AG04450 (cell line): ENCODE measurements around the gene PTCD3. TPM values are rescaled to one million over a fixed set of nuclear protein-coding genes. Genes with fewer than 3 reads are reported as not detected.

ENCODE experiments used
- CTCF ChIA-PET: fragments of 300-600, 350-600 bp; formaldehyde crosslinking; extraction: SDS; loops from one replicate; lab custom pipeline; 2022; ENCODE audit warnings: antibody characterized with exemption, inconsistent platforms; lab: Charles Lee
- POLR2A ChIA-PET: fragments of 350-600 bp; formaldehyde crosslinking; extraction: SDS; loops from one replicate; lab custom pipeline; 2021; ENCODE audit warnings: antibody characterized with exemption, inconsistent platforms; lab: Yijun Ruan, JAX
- DNase-seq: peaks from one replicate; pipeline ENCODE4 v3.0.0-alpha.2; 2011; ENCODE audit warnings: low read depth, low spot score
- H3K27ac ChIP-seq: one replicate; pipeline ENCODE4 v1.5.1; 2012; ENCODE audit warnings: low read depth, low read length, control low read depth
- H3K27me3 ChIP-seq: one replicate; pipeline ENCODE4 v1.6.0; 2012; ENCODE audit warnings: low read length; ENCODE audit not compliant: control insufficient read depth, insufficient read depth
- H3K4me3 ChIP-seq: 2 replicates; pipeline ENCODE4 v1.5.1; 2011; ENCODE audit warnings: mild to moderate bottlenecking, low read depth, low read length, control low read depth
- H3K9me3 ChIP-seq: 2 replicates; pipeline ENCODE4 v1.5.1; 2012; ENCODE audit warnings: low read length; ENCODE audit not compliant: control insufficient read depth, insufficient read depth
- CTCF ChIP-seq: IDR thresholded peaks from 2 replicates; pipeline ENCODE4 v1.5.1; 2011; ENCODE audit warnings: low read depth, low read length, control low read depth, inconsistent platforms
- polyA plus RNA-seq: library from polyadenylated mRNA; depleted of rRNA; stranded (reverse); fragments of >200 nt; gene quantifications from 2 replicates; pipeline ENCODE4 v1.2.3, GENCODE V29; 2011

PTCD3 gene
- polyA plus RNA-seq, 1 experiment = 90.2 TPM

- H3K4me3 ChIP-seq = no peak overlapping the region
- POLR2A ChIA-PET = interaction anchor here (0.6 kb wide), 1 partner anchor 9 kb away, joined by 4 read pairs; no protein-coding TSS in a partner anchor
- CTCF ChIA-PET = interaction anchor here (1.0 to 4.4 kb wide), 2 partner anchors 14 to 196 kb away, joined by 7 to 19 read pairs; no protein-coding TSS in a partner anchor
These were observed 40.5 kb upstream of the PTCD3 start for GRCh38 chr2:86065512-86065911.

GRCh38 chr2:86066007-86066578 is 39.9 kb upstream of the PTCD3 start:
- Histone ChIP-seq H3K4me3 (no peak overlapping the region), H3K27me3 (no peaks in the 10 kb centered on the region), H3K27ac (no peak overlapping the region), H3K9me3 (no peaks in the 10 kb centered on the region)
- DNase-seq = no peak
- TF ChIP-seq CTCF = no peak
- POLR2A ChIA-PET = no interaction called here
- CTCF ChIA-PET = interaction anchor here (1.0 to 4.4 kb wide), 3 partner anchors 13 to 239 kb away, joined by 7 to 19 read pairs (median 15); no protein-coding TSS in a partner anchor

More at GRCh38 chr2:86065512-86065911, 40.5 kb upstream of the PTCD3 start:
- H3K27ac ChIP-seq = no peak overlapping the region
- no peak for DNase-seq
- no peaks in the 10 kb centered on the region for H3K27me3 ChIP-seq
- no peak for TF ChIP-seq CTCF
- H3K9me3 ChIP-seq = no peaks in the 10 kb centered on the region

GRCh38 chr2:86066915-86067314 is 39.1 kb upstream of the PTCD3 start:
- ChIA-PET POLR2A (no interaction called here), CTCF (interaction anchor here (1.1 to 4.4 kb wide), 3 partner anchors 12 to 251 kb away, joined by 8 to 19 read pairs (median 15); no protein-coding TSS in a partner anchor)
- no peak for TF ChIP-seq CTCF
- no peaks in the 10 kb centered on the region for H3K9me3 ChIP-seq
- no peak overlapping the region for H3K27ac ChIP-seq
- no peak overlapping the region for H3K4me3 ChIP-seq
- no peaks in the 10 kb centered on the region for H3K27me3 ChIP-seq
- no peak for DNase-seq

- no peak for DNase-seq
- Histone ChIP-seq H3K9me3 (no peaks in the 10 kb centered on the region), H3K4me3 (no peak overlapping the region), H3K27me3 (no peaks in the 10 kb centered on the region), H3K27ac (no peak overlapping the region)
- ChIA-PET CTCF (interaction anchor here (1.0 to 4.4 kb wide), 4 partner anchors 11 to 431 kb away, joined by 3 to 19 read pairs (median 12); no protein-coding TSS in a partner anchor), POLR2A (no interaction called here)
- no peak for TF ChIP-seq CTCF
These were observed 37.9 kb upstream of the PTCD3 start for GRCh38 chr2:86068136-86068588.

GRCh38 chr2:86068648-86069047 is 37.4 kb upstream of the PTCD3 start:
- Histone ChIP-seq H3K27ac (no peak overlapping the region), H3K9me3 (no peaks in the 10 kb centered on the region), H3K27me3 (no peaks in the 10 kb centered on the region), H3K4me3 (no peak overlapping the region)
- DNase-seq = no peak
- CTCF ChIA-PET = interaction anchor here (1.0 to 4.4 kb wide), 4 partner anchors 11 to 431 kb away, joined by 3 to 19 read pairs (median 10); no protein-coding TSS in a partner anchor
- POLR2A ChIA-PET = no interaction called here
- no peak for TF ChIP-seq CTCF
